Stimulated activated CD4-positive, alpha-beta T cell treated with anti-CD3 and anti-CD28 coated beads, TNF-alpha, amount 100 ng/mL, for 24 hours (primary cell): ENCODE data around the gene KCTD17.

ENCODE experiments used
- DNase-seq, 3 experiments: peaks; one replicate each; pipeline ENCODE4 v3.0.0-alpha.2; 2020; ENCODE audit warnings: low read depth in 3 of 3

KCTD17 gene

DNA sequence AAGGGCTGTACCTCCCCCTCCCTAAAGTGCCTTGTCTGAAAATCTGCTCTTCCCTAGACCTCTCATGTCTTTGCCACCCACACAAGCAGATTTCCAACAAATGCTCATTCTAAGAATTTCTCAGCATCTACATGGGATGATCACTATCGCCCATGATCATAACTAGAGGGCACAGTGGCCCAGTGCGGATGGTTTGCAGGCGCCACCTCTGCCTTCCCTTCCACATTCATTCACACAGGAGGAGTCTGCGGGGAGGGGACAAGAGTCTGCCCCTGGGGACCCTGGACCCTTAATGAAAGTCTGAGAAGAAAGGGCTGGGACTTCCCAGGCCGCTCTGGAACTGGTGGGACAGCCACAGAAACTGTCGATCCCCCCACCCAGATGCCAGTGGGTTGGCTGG lies 28.9 kb downstream of the KCTD17 start:
- no peak for DNase-seq

DNA sequence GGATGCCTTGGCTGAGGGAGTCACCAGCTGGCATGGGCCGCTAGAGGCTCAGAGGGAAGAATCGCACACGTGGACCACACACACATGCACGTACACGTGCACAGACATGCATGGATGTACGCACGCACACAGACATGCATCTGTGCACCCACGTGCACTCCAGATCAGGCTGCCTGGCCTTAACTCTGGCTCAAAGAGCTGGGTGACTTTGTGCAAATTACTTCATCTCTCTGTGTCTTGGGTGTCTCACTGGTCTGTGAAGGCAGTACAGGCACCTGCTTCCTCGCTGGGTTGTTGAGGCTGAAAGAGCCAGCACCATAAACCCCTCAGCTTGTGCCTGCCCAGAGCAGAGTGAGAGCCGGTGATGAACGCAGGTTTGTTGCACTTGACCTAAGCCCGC lies 29.3 kb downstream of the KCTD17 start:
- no peak for DNase-seq

- peak in 1 of 3 experiments; percentile 48 for DNase-seq
Measured at GRCh38 chr22:37082251-37082873, 30.8 kb downstream of the KCTD17 start.

DNA sequence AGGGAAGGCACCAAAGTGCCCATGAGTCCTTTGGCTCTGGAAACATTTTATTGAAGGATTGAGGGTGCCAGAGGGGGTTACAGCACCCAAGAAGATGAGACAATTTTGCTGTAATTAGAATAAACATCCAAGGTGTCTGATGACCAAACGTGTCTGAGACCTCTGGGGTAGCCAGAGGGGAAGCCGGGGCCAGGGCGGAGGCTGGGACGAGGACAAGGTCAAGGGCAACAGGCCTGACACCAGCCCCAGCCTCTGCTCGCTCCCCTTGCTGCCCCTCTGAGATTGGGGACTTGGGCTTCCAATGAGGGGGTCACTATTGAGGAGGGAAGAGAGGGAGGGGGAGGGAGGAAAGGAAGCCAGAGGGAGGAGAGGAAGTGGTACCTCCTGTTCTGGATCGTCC lies 32.4 kb downstream of the KCTD17 start:
- DNase-seq: no peak

DNA sequence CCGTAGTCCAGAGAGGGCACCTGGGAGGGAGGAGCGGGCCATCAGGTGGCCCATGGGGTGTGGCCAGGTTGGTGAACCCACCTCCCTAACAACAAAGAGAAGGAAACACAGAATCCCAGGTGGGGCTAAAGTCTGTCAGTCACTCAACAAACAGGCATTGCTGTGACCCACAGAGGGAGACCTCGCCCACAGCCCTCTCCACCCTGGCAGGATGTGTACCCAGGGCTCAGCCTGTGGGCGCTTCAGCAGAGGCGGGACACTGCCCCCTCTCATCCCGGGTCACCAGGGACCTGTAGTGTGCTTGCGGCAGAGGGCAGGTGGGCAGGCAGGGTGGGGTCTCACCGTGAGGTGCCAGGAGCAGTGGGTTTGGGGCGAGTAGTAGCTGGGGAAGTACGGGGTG lies 32.8 kb downstream of the KCTD17 start:
- no peak for DNase-seq

GRCh38 chr22:37086184-37086583 lies 34.6 kb downstream of the KCTD17 start:
- DNase-seq: no peak

DNA sequence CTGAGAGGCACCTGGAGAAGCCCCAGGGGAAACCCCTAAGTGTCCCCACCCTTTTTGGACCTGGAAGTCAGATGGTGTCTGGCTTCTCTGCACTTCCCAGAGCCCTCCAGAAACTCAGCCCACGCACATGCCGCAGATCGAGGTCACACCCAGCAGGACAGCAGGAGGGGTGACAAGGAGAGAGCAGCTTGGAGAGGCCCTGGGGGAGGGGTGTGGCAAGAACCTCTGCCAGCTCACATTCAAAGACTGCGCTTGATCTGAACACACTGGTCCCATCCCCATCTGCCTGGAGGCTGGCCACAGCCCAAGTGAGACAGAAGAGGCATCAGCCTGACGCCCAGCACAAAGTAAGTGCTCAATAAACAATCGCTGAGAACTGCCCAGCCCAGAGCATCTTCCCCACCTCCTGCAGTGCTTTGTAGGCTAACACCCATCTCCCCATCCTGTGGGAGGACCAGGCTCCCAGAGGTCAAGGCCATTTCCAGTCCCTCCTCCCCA lies 36.6 kb downstream of the KCTD17 start:
- peak in 1 of 3 experiments; percentile 50 for DNase-seq

GRCh38 chr22:37088750-37089408 lies 37.3 kb downstream of the KCTD17 start:
- peak in 1 of 3 experiments; percentile 31 for DNase-seq

DNA sequence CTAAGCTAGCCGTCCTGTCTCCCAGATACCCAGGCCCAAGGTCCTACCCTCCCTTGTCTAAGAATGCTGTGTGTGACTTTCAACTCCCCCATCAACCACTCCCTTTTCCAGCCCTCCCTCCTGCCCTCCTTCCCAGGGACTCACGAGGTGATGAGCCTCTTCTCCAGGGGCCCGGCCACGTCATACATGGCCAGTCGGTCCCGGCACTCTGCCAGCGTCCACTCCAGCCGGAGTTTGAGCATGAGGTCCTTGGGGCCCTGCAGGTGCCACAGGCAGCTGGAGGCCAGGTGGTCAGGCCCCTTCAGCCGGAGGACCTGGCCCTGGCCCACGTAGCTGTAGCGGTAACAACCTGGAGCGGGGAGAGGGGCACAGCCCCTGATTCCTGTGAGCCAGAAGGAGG lies 37.9 kb downstream of the KCTD17 start:
- no peak for DNase-seq

GRCh38 chr22:37090920-37091695 lies 39.6 kb downstream of the KCTD17 start:
- DNase-seq: no peak

GRCh38 chr22:37091994-37092393 lies 40.5 kb downstream of the KCTD17 start:
- DNase-seq: no peak

DNA sequence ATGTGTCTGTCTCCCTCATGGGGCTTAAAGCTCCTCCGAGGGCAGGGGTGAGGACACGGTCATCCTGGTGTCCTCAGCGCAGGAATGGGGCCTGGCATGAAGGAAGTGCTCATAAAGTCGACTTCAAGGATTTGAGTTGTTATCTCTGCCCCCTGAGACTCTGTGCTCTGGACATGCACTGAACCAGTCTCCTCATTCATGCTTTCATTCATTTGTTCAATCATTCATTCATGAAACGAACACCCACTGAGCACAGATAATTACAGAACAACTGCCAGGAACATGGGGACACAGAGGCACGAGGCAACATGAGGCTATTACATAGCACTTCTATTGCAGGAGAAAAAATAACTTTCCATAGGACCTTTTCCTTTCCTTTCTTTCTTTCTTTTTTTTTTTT lies 41.5 kb downstream of the KCTD17 start:
- DNase-seq: no peak

GRCh38 chr22:37094239-37094638 lies 42.7 kb downstream of the KCTD17 start:
- DNase-seq: no peak

DNA sequence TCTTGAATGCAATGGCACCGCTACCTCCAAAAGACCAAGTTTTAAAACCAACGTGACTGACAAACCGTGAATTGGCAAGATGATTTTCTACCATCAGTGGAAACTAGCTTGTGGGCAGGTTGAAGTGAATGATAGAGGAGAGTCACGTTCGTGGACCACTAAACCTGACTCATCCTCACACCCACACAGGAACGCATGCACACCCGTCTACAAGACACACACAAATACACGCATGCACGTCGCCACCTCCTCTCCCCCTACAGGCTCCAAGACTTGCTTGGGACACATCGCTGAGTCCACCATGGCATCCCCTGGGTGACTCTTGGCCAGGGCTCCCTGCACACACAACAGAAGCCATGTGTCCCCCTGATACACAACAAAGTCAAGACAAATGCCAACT lies 43.6 kb downstream of the KCTD17 start:
- peak; percentile 48 to 74 (median 67) for DNase-seq

- no peak for DNase-seq
Measured at GRCh38 chr22:37097346-37097745, 45.8 kb downstream of the KCTD17 start.

DNA sequence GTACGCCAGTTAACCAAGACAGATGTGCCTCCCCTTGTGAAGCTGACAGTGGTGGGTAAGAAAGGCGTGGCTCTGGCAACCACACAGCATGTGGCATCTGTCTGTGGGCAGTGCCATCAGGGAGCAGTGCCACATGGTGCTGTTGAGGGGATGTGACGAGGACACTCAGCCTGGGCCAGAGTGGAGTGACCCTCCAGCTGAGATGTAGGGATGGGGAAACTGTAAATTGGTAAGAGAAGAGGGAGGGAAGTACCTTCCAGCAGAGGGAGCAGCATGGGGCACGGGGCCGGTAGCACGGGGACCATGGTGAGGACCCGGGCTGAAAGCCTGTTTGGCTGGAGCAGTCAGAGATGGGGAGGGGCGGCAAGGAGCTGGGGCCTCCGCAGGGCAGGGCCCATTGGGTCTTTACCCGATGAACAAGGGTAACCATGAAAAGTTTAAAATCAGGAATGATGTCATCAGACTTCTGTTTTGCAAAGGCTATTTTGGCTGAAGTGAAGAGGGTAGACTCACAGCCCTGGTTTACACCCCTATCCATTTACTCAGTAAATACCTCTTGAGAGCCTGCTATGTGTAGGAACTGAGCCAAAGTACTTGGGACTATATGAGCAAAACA lies 47.5 kb downstream of the KCTD17 start:
- DNase-seq: no peak

DNA sequence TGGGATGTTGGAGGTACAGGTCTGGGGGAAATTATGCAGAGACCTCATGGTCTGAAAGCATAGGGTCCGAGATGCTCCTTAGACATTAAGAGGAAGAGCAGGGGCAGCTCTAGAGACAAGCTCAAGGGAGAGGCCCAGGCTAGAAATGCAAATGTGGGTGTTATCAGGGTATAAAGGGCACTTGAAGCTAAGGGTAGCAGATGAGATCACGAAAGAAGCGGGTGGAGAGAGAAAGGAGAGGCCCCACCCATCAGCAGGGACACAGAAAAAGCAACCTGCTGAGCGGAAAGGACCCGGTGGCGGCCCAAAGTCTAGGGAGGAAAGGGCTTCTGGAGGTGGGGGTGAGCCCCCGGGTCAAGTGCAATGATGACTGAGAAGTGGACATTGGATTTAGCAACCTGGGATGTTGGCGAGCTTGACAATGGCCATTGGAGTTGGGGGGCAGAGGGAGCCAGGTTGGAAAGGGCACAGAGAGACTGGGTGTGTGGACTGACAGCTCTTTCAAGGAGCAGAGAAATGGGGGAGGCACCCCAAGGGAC lies 49.1 kb downstream of the KCTD17 start:
- DNase-seq: no peak

- no peak for DNase-seq
Measured at GRCh38 chr22:37101311-37102066, 49.9 kb downstream of the KCTD17 start.

- DNase-seq: no peak
Measured at GRCh38 chr22:37103151-37103550, 51.6 kb downstream of the KCTD17 start.

DNA sequence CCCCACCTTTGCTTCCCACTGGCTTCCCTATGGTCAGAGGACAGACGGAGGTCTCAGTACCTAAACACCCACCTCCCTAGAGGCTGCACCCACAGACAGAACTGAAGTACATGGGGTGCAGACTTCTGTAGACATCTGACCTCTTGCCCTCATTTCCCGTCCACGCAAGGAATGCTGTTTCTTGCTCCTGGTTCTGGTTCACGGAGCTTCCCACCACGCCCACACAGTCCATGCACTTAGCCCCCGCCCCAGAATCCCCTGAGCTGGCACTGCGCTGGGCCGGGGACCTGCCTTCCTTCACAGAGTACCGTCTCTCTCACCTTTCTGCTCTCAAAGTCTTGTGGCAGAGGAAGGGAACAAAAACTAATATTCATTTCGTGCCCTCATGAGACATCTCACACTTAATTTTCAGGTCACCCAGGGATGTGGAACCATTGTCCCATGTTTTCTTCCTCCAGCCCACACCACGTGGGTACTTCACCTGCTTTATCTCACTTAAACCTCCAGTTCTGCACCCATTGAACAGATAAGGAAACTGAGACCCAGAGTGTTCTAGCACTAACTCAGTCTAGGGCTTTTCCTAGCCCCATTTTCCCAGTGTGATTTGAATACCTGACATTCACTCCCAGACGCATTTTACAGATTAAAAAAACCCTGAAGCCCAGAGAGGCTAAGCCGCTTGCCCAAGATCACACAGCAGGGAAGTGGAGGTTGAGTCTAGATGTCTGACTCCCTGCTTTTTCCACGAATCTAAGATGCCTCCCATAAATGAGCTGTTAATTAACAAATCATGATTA lies 52.3 kb downstream of the KCTD17 start:
- no peak for DNase-seq
